GM19025 (cell line): ENCODE results near the gene NFKBIL1.

Experiments
- ATAC-seq: cut with Tn5 transposase; IDR thresholded peaks from one replicate; pipeline ENCODE4 v1.9.1; 2021; ENCODE audit warnings: mild to moderate bottlenecking, low read depth, moderate library complexity; ENCODE audit not compliant: unreplicated experiment

Gene NFKBIL1

DNA sequence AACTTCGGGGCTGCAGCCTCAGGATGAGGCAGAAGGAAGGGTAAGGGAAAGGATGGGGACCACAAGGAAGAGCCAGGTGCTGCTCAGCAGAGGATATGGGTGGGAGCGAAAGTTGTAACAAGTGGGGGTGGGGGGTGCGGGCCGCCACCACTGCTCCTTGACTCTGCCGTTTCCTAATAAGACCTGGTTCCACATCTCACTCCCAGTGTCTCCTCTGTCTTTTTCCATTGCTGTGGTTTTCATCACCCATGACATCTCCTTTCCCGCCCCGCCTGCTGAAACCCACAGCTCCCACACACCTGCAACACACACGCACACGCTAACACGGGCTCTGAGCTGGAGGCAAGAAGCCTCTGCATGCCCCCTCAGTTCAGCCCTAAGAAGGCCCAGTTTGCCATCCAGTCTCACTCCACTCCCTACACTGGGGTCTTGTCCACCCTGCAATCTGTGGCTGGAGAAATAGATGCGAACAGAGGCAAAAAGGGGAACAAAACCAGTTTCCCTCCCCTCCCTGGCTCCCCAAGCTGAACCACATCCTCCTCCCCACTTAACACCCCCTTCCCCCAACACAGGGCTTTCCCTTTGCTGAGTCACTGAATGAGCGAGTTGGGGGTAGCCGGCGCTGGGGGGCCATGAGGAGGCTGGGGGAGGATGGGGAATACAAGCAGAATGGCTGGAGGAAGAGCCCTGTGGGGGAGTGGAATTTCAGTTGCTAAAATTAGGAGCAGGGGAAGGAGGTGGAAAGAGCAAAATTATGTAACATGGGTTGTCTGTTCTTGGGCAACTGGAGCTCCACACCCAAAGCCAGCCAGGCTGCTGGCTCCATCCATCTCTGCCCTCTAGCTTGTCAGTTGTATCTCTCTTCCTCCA, 11.5 kb downstream of the NFKBIL1 start:
- no peak for ATAC-seq

DNA sequence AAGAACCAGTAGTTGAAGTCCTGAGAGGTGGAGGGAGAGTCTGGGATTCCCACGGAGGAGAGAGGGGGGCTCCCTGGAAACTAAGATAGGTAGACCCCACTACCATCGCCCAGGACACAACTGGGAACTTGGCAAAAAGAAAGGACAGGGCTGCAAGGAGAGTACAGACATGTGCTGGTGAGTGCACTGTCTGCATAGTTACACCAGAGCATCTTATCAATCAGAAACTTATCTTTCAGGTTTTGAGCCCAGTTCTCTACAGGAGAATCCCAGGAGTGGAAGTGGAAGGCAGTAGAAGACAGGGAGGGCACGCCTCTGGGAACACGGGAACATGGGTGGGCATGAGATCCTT, 12.2 kb downstream of the NFKBIL1 start:
- no peak for ATAC-seq

DNA sequence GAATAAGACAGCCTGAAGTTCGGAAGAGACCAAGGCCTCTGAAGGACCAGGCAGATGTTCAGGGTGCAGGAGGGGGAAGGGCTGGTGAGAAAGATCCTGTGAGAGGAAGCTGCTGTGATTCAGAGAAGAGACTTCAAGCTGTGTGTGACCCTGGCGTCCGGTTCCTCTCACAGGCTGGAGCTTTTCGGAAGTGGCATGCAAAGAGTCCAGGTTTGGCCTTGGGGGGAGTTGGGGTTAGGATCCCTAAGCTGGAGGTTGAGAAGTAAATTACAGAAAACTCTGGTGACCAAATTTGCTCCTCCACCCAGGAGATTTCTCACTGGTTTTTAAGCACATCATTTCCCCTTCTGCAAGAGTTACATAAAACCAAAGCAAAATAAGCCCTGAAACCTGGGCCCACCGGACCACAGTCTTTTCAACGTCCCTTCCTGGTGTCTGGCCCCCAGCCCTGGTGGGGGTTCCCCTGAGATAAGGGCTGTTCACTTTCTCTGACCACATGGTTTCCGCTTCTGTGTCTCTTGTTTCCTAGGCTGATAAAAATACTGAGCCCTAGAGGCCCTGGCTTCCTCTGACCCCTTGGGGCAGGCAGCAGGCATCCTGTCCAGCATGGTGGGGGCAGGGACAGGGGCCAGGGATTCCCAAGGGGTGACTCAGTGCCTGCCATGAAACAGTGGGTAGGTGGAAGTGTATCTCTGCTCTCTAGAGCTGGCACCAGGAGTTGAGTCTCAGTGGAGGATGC, 12.7 kb downstream of the NFKBIL1 start:
- peak; percentile 76 for ATAC-seq

- ATAC-seq = no peak
These were observed 13.3 kb downstream of the NFKBIL1 start for GRCh38 chr6:31560697-31561058.

DNA sequence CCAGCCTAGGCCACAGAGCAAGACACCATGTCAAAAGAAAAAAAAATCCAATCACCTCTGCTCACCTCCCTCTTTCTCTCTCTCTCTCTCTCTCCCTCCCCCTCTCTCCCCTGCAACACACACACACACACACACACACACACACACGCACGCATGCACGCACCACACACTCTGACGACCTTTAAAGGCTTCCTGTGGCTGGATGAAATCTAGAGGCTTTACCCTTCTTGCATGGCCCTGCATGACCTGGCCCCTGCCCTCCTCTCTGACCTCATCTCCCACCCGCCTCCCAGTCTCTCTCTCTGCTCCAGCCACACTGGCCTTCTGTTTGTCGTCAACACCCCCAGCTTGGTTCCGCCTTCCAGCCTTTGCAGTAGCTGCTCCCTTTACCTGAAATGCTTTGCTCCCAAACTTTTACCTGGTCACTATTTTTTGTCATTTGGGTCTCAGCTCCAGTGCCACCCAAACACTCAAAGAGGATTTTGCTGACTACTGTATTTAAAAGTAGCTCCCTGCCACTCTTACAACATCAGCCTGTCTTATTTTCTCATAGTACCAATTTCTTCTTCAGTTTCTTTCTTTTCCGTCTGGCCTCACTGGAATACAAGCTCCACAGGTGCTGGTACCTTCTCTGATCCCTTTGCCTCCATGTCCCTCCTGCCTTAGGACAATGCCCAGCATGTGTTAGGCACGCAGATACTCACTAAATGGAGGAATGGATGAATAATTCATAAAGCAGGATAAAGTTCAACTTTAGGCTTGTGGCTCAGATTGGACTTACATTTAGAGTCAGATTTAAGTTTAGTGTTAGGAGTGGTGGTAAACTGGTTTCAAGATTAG, 20.3 kb downstream of the NFKBIL1 start:
- no peak for ATAC-seq

GRCh38 chr6:31568537-31568961, 21.1 kb downstream of the NFKBIL1 start:
- ATAC-seq = peak; percentile 62

GRCh38 chr6:31569861-31570536, 22.6 kb downstream of the NFKBIL1 start:
- ATAC-seq = no peak

DNA sequence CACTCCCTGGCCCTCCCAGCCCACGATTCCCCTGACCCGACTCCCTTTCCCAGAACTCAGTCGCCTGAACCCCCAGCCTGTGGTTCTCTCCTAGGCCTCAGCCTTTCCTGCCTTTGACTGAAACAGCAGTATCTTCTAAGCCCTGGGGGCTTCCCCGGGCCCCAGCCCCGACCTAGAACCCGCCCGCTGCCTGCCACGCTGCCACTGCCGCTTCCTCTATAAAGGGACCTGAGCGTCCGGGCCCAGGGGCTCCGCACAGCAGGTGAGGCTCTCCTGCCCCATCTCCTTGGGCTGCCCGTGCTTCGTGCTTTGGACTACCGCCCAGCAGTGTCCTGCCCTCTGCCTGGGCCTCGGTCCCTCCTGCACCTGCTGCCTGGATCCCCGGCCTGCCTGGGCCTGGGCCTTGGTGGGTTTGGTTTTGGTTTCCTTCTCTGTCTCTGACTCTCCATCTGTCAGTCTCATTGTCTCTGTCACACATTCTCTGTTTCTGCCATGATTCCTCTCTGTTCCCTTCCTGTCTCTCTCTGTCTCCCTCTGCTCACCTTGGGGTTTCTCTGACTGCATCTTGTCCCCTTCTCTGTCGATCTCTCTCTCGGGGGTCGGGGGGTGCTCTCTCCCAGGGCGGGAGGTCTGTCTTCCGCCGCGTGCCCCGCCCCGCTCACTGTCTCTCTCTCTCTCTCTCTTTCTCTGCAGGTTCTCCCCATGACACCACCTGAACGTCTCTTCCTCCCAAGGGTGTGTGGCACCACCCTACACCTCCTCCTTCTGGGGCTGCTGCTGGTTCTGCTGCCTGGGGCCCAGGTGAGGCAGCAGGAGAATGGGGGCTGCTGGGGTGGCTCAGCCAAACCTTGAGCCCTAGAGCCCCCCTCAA, 24.9 kb downstream of the NFKBIL1 start, which contains the start of gene LTA:
Gene LTA (plus strand): TSS at position 249 of the 871 bp plus-strand sequence. CDS start 454 bp downstream, at position 703.
- peak; percentile 54 for ATAC-seq

DNA sequence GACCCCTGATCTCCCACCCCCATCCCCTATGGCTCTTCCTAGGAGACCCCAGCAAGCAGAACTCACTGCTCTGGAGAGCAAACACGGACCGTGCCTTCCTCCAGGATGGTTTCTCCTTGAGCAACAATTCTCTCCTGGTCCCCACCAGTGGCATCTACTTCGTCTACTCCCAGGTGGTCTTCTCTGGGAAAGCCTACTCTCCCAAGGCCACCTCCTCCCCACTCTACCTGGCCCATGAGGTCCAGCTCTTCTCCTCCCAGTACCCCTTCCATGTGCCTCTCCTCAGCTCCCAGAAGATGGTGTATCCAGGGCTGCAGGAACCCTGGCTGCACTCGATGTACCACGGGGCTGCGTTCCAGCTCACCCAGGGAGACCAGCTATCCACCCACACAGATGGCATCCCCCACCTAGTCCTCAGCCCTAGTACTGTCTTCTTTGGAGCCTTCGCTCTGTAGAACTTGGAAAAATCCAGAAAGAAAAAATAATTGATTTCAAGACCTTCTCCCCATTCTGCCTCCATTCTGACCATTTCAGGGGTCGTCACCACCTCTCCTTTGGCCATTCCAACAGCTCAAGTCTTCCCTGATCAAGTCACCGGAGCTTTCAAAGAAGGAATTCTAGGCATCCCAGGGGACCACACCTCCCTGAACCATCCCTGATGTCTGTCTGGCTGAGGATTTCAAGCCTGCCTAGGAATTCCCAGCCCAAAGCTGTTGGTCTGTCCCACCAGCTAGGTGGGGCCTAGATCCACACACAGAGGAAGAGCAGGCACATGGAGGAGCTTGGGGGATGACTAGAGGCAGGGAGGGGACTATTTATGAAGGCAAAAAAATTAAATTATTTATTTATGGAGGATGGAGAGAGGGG, 26.1 kb downstream of the NFKBIL1 start:
- no peak for ATAC-seq

- ATAC-seq = no peak
These were observed 27.0 kb downstream of the NFKBIL1 start for GRCh38 chr6:31574106-31575061.

DNA sequence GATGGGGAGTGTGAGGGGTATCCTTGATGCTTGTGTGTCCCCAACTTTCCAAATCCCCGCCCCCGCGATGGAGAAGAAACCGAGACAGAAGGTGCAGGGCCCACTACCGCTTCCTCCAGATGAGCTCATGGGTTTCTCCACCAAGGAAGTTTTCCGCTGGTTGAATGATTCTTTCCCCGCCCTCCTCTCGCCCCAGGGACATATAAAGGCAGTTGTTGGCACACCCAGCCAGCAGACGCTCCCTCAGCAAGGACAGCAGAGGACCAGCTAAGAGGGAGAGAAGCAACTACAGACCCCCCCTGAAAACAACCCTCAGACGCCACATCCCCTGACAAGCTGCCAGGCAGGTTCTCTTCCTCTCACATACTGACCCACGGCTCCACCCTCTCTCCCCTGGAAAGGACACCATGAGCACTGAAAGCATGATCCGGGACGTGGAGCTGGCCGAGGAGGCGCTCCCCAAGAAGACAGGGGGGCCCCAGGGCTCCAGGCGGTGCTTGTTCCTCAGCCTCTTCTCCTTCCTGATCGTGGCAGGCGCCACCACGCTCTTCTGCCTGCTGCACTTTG, 28.0 kb downstream of the NFKBIL1 start, which contains the start of gene TNF:
Gene TNF (plus strand): TSS at position 231 of the 567 bp plus-strand sequence. CDS start 177 bp downstream, at position 408.
- no peak for ATAC-seq

- ATAC-seq = no peak
These were observed 28.7 kb downstream of the NFKBIL1 start for GRCh38 chr6:31575952-31576685.

GRCh38 chr6:31576897-31577578, 29.6 kb downstream of the NFKBIL1 start:
- no peak for ATAC-seq

GRCh38 chr6:31577579-31577966, 30.2 kb downstream of the NFKBIL1 start:
- no peak for ATAC-seq
